Peyer's patch (tissue), 4 donors: ENCODE results near the gene SIM1.

Experiments
- CTCF ChIP-seq, 6 experiments: fragments of 450-650 bp in 4 of 6; fragments of 200-600 bp in 2 of 6; sonication (generic) in 1 of 6; IDR thresholded peaks; one replicate each; pipeline ENCODE4 v1.5.1; 2017 to 2019; ENCODE audit warnings: antibody characterized with exemption in 6 of 6, mild to moderate bottlenecking in 3 of 6, moderate library complexity in 1 of 6
- POLR2A ChIP-seq, 2 donors: fragments of 450-650 bp; IDR thresholded peaks; one replicate each; pipeline ENCODE4 v1.5.1; 2017; ENCODE audit warnings: antibody characterized with exemption in 2 of 2, mild to moderate bottlenecking in 2 of 2, moderate library complexity in 2 of 2

- TF ChIP-seq POLR2A (IDR thresholded peaks at IDR 0.05) (no peak), CTCF (IDR thresholded peaks at IDR 0.05) (no peak)
Observed at GRCh38 chr6:100336876-100337275, 127.8 kb downstream of the SIM1 start.
